Stimulated activated naive B cell treated with anti-CD40 and anti-IgM and Interleukin-4, amounts not matched to agents 10 μg/mL and 1 μg/mL and 100 μg/mL, for 72 hours (primary cell): ENCODE results near the gene ZFPM1.
"Not testable (repeated sequence)": the region's sequence is repeated elsewhere in the genome, so short reads cannot be mapped to it uniquely, and the experiment has no call there.

ENCODE experiments used
- ATAC-seq, 2 donors: fragments of 150-1000 bp; cut with Tn5 transposase; replicated peaks; 2 replicates each; pipeline ENCODE4 v1.10.0; 2021; ENCODE audit warnings: moderate library complexity in 1 of 2
- DNase-seq: peaks from one replicate; pipeline ENCODE4 v3.0.0; 2021
- H3K27ac Mint-ChIP-seq: one replicate; pipeline ENCODE4 v1.8.0; 2022; ENCODE audit warnings: mild to moderate bottlenecking, mixed read lengths
- H3K27me3 Mint-ChIP-seq, 2 donors: one replicate each; pipeline ENCODE4 v1.8.0; 2022; ENCODE audit warnings: mixed read lengths in 2 of 2
- H3K36me3 Mint-ChIP-seq, 2 donors: one replicate each; pipeline ENCODE4 v1.8.0; 2022; ENCODE audit warnings: mixed read lengths in 2 of 2, mild to moderate bottlenecking in 1 of 2
- H3K4me1 Mint-ChIP-seq, 2 donors: one replicate each; pipeline ENCODE4 v1.8.0; 2022; ENCODE audit warnings: mixed read lengths in 2 of 2, mild to moderate bottlenecking in 1 of 2
- H3K4me3 Mint-ChIP-seq, 2 donors: one replicate each; pipeline ENCODE4 v1.8.0; 2022; ENCODE audit warnings: mild to moderate bottlenecking in 2 of 2, mixed read lengths in 2 of 2, moderate library complexity in 1 of 2
- H3K9me3 Mint-ChIP-seq, 2 donors: one replicate each; pipeline ENCODE4 v1.8.0; 2022; ENCODE audit warnings: mixed read lengths in 2 of 2, mild to moderate bottlenecking in 1 of 2

ZFPM1 gene

DNA sequence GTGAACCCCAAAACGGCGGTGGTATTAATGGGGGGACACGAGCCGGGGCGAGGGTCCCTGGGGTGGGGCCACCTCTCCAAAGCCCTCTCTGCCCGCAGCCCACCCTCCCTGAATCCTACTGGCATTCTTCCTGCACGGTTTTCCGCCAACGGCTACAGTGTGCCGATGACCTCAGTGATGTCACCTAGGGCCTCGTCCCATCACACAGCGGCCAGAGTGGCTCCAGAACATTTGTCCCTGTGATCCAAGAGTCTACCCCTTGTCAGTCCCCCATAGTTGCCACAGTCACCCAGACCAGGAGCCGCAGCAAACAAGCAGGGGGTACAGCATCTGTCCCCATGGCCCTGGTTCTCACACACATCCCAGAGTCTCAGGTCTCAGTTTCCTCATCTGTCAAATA lies 13.9 kb downstream of the ZFPM1 start:
- Mint-ChIP-seq H3K27ac (no peak overlapping the region), H3K4me1 (peaks cover 55 to 84% of the 10 kb centered on the region in 2 donors)

GRCh38 chr16:88467541-88467944 lies 14.5 kb downstream of the ZFPM1 start:
- DNase-seq (no peak), ATAC-seq (no peak)
- H3K9me3 Mint-ChIP-seq = no peaks in the 10 kb centered on the region
- peaks cover 50 to 81% of the 10 kb centered on the region in 2 donors for H3K4me1 Mint-ChIP-seq
- H3K36me3 Mint-ChIP-seq = peaks cover 6% of the 10 kb centered on the region in 2 donors
- H3K27me3 Mint-ChIP-seq = no peaks in the 10 kb centered on the region
- H3K4me3 Mint-ChIP-seq = peak overlapping the region in 1 of 2 donors; percentile 36
- H3K27ac Mint-ChIP-seq = peak overlapping the region; percentile 86

More for the DNA sequence above, 13.9 kb downstream of the ZFPM1 start:
- Mint-ChIP-seq H3K27me3 (no peaks in the 10 kb centered on the region), H3K4me3 (peak overlapping the region in 1 of 2 donors; percentile 68), H3K9me3 (no peaks in the 10 kb centered on the region), H3K36me3 (peaks cover 6% of the 10 kb centered on the region in 2 donors)
- ATAC-seq = no peak
- no peak for DNase-seq

DNA sequence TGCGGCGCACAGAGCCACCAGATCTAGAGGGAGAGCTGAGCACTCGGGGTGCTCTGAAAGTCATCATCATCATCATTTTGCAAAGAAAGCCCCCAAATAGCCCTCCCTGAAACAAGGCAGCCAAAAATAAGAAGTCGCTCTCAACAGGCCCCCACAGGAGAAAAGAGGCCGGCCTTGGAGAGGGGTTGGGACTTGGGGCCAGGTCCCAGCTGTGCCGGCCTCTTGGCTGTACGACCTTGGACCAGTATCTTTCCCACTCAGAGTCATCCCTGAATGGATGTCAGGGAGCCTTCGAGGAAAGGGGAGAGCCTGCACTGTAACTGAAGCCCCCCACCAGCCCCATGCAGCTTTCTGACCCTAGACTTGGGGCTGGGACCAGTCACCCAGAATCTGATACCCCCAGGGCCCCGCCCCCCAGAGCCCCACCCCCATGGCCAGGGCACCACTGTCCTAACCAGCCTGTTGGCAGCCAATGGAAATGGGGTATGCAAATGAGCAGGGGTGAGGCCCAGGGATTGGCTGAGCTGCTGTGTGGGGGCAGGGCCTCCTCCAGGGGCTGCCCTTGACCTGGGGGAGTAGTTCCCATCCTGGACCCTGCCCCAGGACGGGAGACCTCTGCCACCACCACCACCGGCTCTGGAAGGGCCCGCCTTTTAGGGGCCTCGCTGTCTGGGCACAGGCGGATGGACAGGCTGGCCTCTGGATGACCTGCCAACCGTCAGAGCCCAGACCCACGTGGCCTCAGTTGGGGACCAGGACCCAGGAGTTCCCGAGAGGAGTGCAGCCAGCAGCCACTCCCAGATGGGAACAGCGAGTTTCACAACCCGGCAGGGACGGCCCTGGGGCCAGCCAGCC lies 15.4 kb downstream of the ZFPM1 start:
- Mint-ChIP-seq H3K4me3 (no peak overlapping the region), H3K36me3 (peaks cover 3% of the 10 kb centered on the region in 2 donors), H3K27ac (no peak overlapping the region), H3K27me3 (no peaks in the 10 kb centered on the region), H3K9me3 (no peaks in the 10 kb centered on the region), H3K4me1 (peaks cover 44 to 74% of the 10 kb centered on the region in 2 donors)
- peak; percentile 30 to 32 for ATAC-seq
- no peak for DNase-seq

- peak; percentile 37 to 44 for ATAC-seq
- no peak for DNase-seq
- Mint-ChIP-seq H3K9me3 (no peaks in the 10 kb centered on the region), H3K27ac (peak overlapping the region; percentile 31), H3K4me3 (no peak overlapping the region), H3K4me1 (peaks cover 39 to 62% of the 10 kb centered on the region in 2 donors), H3K27me3 (no peaks in the 10 kb centered on the region), H3K36me3 (peaks cover 2 to 6% of the 10 kb centered on the region in 2 donors)
Observed at GRCh38 chr16:88469615-88470395, 16.7 kb downstream of the ZFPM1 start.

- H3K27ac Mint-ChIP-seq, H3K4me3 Mint-ChIP-seq, DNase-seq, H3K9me3 Mint-ChIP-seq, H3K27me3 Mint-ChIP-seq, ATAC-seq, H3K36me3 Mint-ChIP-seq: not testable (repeated sequence)
- peaks cover 36 to 57% of the 10 kb centered on the region in 2 donors for H3K4me1 Mint-ChIP-seq
Observed at GRCh38 chr16:88470396-88470680, 17.3 kb downstream of the ZFPM1 start.

GRCh38 chr16:88470696-88471095 lies 17.6 kb downstream of the ZFPM1 start:
- H3K4me1 Mint-ChIP-seq = peaks cover 35 to 53% of the 10 kb centered on the region in 2 donors
- ATAC-seq, DNase-seq, H3K27ac Mint-ChIP-seq, H3K27me3 Mint-ChIP-seq, H3K4me3 Mint-ChIP-seq, H3K9me3 Mint-ChIP-seq, H3K36me3 Mint-ChIP-seq: not testable (repeated sequence)

GRCh38 chr16:88471115-88471514 lies 18.0 kb downstream of the ZFPM1 start:
- no peak for DNase-seq
- no peaks in the 10 kb centered on the region for H3K9me3 Mint-ChIP-seq
- H3K36me3 Mint-ChIP-seq = peaks cover 2 to 6% of the 10 kb centered on the region in 2 donors
- H3K27me3 Mint-ChIP-seq = no peaks in the 10 kb centered on the region
- no peak for ATAC-seq
- H3K4me3 Mint-ChIP-seq = no peak overlapping the region
- peak overlapping the region; percentile 25 for H3K27ac Mint-ChIP-seq
- H3K4me1 Mint-ChIP-seq = peaks cover 31 to 49% of the 10 kb centered on the region in 2 donors

GRCh38 chr16:88471575-88471974 lies 18.5 kb downstream of the ZFPM1 start:
- H3K27me3 Mint-ChIP-seq = no peaks in the 10 kb centered on the region
- peaks cover 28 to 44% of the 10 kb centered on the region in 2 donors for H3K4me1 Mint-ChIP-seq
- no peak overlapping the region for H3K4me3 Mint-ChIP-seq
- no peaks in the 10 kb centered on the region for H3K9me3 Mint-ChIP-seq
- ATAC-seq (no peak), DNase-seq (no peak)
- H3K36me3 Mint-ChIP-seq = peaks cover 2 to 6% of the 10 kb centered on the region in 2 donors
- H3K27ac Mint-ChIP-seq = no peak overlapping the region

DNA sequence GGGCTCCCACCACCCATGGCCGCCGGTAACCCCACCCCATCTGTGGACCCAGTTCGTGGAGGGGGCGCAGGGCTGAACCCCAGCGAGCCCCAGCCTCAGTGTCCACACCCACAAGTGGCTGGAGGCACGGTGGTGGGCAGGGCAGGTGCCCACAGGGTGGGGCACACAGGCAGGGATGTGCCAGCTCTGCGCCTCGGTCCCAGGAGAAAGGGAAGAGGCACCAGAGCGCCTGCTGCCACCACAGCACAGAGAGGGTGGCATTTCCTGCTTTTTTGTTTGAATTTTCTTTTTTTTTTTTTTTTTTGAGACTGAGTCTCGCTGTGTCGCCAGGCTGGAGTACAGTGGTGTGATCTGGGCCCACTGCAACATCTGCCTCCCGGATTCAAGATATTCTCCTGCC lies 19.0 kb downstream of the ZFPM1 start:
- H3K4me3 Mint-ChIP-seq = no peak overlapping the region
- peaks cover 2 to 6% of the 10 kb centered on the region in 2 donors for H3K36me3 Mint-ChIP-seq
- ATAC-seq (no peak), DNase-seq (no peak)
- H3K27ac Mint-ChIP-seq = no peak overlapping the region
- H3K9me3 Mint-ChIP-seq = no peaks in the 10 kb centered on the region
- H3K4me1 Mint-ChIP-seq = peaks cover 25 to 44% of the 10 kb centered on the region in 2 donors
- no peaks in the 10 kb centered on the region for H3K27me3 Mint-ChIP-seq

- Mint-ChIP-seq H3K27ac (no peak overlapping the region), H3K4me3 (no peak overlapping the region), H3K4me1 (peaks cover 21 to 43% of the 10 kb centered on the region in 2 donors), H3K27me3 (no peaks in the 10 kb centered on the region), H3K9me3 (no peaks in the 10 kb centered on the region), H3K36me3 (peaks cover 2 to 3% of the 10 kb centered on the region in 2 donors)
- DNase-seq (no peak), ATAC-seq (no peak)
Observed at GRCh38 chr16:88472637-88473205, 19.6 kb downstream of the ZFPM1 start.

DNA sequence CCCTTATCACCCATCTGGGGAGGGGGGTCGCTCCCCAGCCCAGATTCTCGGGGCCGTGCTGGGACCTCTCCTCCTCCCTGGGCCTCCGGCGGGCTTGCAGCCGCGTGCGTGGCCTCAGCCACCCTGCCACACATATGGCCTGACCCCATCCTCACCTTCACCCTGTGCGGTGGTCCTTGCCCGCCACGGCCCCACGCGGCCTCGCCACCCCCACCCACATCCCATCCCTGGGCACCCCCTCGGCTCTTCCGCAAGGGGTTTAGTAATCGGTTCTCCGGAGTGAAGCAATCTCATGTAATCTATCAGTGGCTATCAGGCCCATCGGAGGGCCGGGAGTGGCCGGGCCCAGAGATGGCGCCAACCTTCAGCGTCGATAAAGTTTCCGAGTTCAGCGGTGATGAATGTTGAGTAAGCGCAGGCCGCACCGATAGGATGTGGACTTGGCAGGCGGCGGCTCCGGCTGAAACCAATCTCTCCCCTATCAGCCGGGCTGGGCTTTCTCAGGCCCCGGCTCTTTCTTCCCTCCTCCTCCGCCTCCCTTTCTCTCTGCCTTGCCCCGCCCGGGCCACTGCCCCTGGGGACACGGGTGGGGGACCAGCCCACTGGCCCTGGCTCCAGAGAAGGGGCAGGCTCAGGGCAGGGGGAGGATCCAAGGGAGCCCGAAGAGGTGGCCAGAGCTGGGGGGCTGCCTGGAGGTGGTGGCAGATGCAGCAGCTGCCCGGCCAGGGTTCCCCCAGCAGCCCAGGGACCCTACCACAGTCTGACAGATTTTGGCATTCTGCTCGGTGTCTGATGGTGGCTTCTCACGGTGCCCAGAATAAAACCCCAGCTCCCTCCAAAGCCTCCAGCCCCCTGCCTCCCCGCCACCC lies 20.8 kb downstream of the ZFPM1 start:
- DNase-seq (no peak), ATAC-seq (no peak)
- H3K9me3 Mint-ChIP-seq = no peaks in the 10 kb centered on the region
- H3K4me3 Mint-ChIP-seq = no peak overlapping the region
- peaks cover 2 to 3% of the 10 kb centered on the region in 2 donors for H3K36me3 Mint-ChIP-seq
- H3K27ac Mint-ChIP-seq = no peak overlapping the region
- H3K27me3 Mint-ChIP-seq = no peaks in the 10 kb centered on the region
- H3K4me1 Mint-ChIP-seq = peaks cover 28 to 43% of the 10 kb centered on the region in 2 donors

DNA sequence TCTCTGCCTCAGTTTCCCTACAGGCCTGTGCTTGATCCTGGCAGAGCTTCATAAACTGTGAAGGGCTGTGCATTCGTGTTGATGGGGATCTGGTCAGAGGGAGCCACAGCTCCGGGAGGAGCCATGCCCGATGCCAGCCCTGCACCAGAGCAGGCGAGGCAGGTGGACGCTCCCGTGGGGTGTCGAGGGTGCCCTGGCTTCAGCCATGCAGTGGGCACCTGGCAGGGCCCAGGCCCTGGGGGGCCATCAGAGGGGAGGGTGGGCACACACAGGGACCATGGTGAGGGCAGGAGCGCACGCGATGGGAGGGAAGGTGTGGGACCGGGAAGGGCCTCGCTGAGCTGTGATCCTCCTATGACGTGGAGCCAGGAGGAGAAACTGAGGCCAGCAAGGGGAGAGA lies 22.0 kb downstream of the ZFPM1 start:
- Mint-ChIP-seq H3K36me3 (peaks cover 2 to 3% of the 10 kb centered on the region in 2 donors), H3K9me3 (no peaks in the 10 kb centered on the region), H3K27ac (no peak overlapping the region), H3K4me1 (peaks cover 26 to 43% of the 10 kb centered on the region in 2 donors), H3K27me3 (no peaks in the 10 kb centered on the region), H3K4me3 (no peak overlapping the region)
- no peak for ATAC-seq
- no peak for DNase-seq

GRCh38 chr16:88476203-88476602 lies 23.1 kb downstream of the ZFPM1 start:
- peaks cover 28 to 49% of the 10 kb centered on the region in 2 donors for H3K4me1 Mint-ChIP-seq
- no peaks in the 10 kb centered on the region for H3K27me3 Mint-ChIP-seq
- DNase-seq (no peak), ATAC-seq (no peak)
- no peak overlapping the region for H3K27ac Mint-ChIP-seq
- H3K36me3 Mint-ChIP-seq = peaks cover 2 to 3% of the 10 kb centered on the region in 2 donors
- no peaks in the 10 kb centered on the region for H3K9me3 Mint-ChIP-seq
- no peak overlapping the region for H3K4me3 Mint-ChIP-seq
